PC-3 (cell line): ENCODE results near the gene GOLGA1. TPM values are rescaled to one million over a fixed set of nuclear protein-coding genes. Genes with fewer than 3 reads are reported as not detected.

Experiments
- ATAC-seq: fragments of 200-7000 bp; cut with Tn5 transposase; 2 replicates; pipeline ENCODE4 v1.9.1; 2020; ENCODE audit warnings: mild to moderate bottlenecking, moderate library complexity
- BruUV-seq: library from RNA; stranded (reverse); fragments of 400-500 nt; replicated peaks from 2 replicates; lab custom pipeline; 2021; lab: Mats Ljungman, UMichigan
- CTCF ChIA-PET: fragments of 300-600 bp; sonication (Branson Sonifier 250); formaldehyde crosslinking; loops from one replicate; lab custom pipeline; 2022; ENCODE audit warnings: antibody characterized with exemption; lab: Charles Lee
- POLR2A ChIA-PET: fragments of 300-600 bp; sonication (Branson Sonifier 250); formaldehyde crosslinking; loops from one replicate; lab custom pipeline; 2022; ENCODE audit warnings: antibody characterized with exemption; ENCODE audit not compliant: unreplicated experiment; lab: Charles Lee
- DNase-seq: peaks from one replicate; pipeline ENCODE4 v3.0.0-alpha.2; 2015
- H2AFZ ChIP-seq: fragments of 300-600 bp; sonication (generic); 2 replicates; pipeline ENCODE4 v1.6.0; 2016; ENCODE audit warnings: antibody characterized with exemption, low read length
- H3F3A ChIP-seq: fragments of 300-600 bp; sonication (generic); one replicate; pipeline ENCODE4 v1.6.0; 2017; ENCODE audit warnings: antibody characterized with exemption, low read length, control low read depth, mild to moderate bottlenecking; ENCODE audit not compliant: unreplicated experiment
- H3K27ac ChIP-seq: fragments of 300-600 bp; sonication (generic); 2 replicates; pipeline ENCODE4 v1.5.1; 2016; ENCODE audit warnings: mild to moderate bottlenecking, low read length
- H3K27me3 ChIP-seq: fragments of 300-600 bp; sonication (generic); 2 replicates; pipeline ENCODE4 v1.6.1; 2016; ENCODE audit warnings: low read length, mixed read lengths
- H3K36me3 ChIP-seq: fragments of 300-600 bp; sonication (generic); 2 replicates; pipeline ENCODE4 v1.6.1; 2016; ENCODE audit warnings: low read depth, mixed run types, low read length, mixed read lengths
- H3K4me1 ChIP-seq: fragments of 300-600 bp; sonication (generic); 2 replicates; pipeline ENCODE4 v1.5.1; 2016; ENCODE audit warnings: low read length; ENCODE audit not compliant: insufficient read depth
- H3K4me2 ChIP-seq: fragments of 300-600 bp; sonication (generic); 2 replicates; pipeline ENCODE4 v1.6.0; 2016; ENCODE audit warnings: low read length
- H3K4me3 ChIP-seq: fragments of 300-600 bp; sonication (generic); 2 replicates; pipeline ENCODE4 v1.5.1; 2016; ENCODE audit warnings: mild to moderate bottlenecking, low read length, mixed read lengths
- H3K79me2 ChIP-seq: fragments of 300-600 bp; sonication (generic); 2 replicates; pipeline ENCODE4 v1.6.1; 2017; ENCODE audit warnings: low read length, mixed read lengths
- H3K9ac ChIP-seq: fragments of 300-600 bp; sonication (generic); 2 replicates; pipeline ENCODE4 v1.6.0; 2016; ENCODE audit warnings: mild to moderate bottlenecking, low read length
- H3K9me2 ChIP-seq: fragments of 300-600 bp; sonication (generic); replicated peaks from 2 replicates; pipeline ENCODE4 v1.6.1; 2016; ENCODE audit warnings: mixed run types, low read length, mixed read lengths
- H3K9me3 ChIP-seq: fragments of 300-600 bp; sonication (generic); 2 replicates; pipeline ENCODE4 v1.6.1; 2016; ENCODE audit warnings: low read length, mixed read lengths
- H4K20me1 ChIP-seq: fragments of 300-600 bp; sonication (generic); 2 replicates; pipeline ENCODE4 v1.6.1; 2016; ENCODE audit warnings: low read length, mixed read lengths
- CTCF ChIP-seq: fragments of 300-600 bp; sonication (generic); conservative IDR thresholded peaks from 2 replicates; pipeline ENCODE4 v1.5.1; 2017; ENCODE audit warnings: antibody characterized with exemption, low read depth, mild to moderate bottlenecking, low read length
- EZH2 ChIP-seq: fragments of 300-600 bp; sonication (generic); IDR thresholded peaks from one replicate; pipeline ENCODE4 v1.6.1; 2017; ENCODE audit warnings: antibody characterized with exemption, mild to moderate bottlenecking, low read length; ENCODE audit not compliant: unreplicated experiment
- EZH2phosphoT487 ChIP-seq: fragments of 300-600 bp; sonication (generic); IDR thresholded peaks from 2 replicates; pipeline ENCODE4 v1.6.1; 2018; ENCODE audit warnings: mild to moderate bottlenecking, antibody characterized with exemption, low read length, borderline replicate concordance
- intact Hi-C: fragments of 100-400 bp; cut with micrococcal nuclease; formaldehyde crosslinking; loops from 2 replicates; pipeline ENCODE4 v1.9.0; 2023
- total RNA-seq: library from RNA; depleted of rRNA; stranded (reverse); fragments of >200 nt; gene quantifications from 2 replicates; pipeline ENCODE4 v1.2.3, GENCODE V29; 2014

Gene GOLGA1
- total RNA-seq, 1 experiment from 2014 or later, result 8.6 TPM

DNA sequence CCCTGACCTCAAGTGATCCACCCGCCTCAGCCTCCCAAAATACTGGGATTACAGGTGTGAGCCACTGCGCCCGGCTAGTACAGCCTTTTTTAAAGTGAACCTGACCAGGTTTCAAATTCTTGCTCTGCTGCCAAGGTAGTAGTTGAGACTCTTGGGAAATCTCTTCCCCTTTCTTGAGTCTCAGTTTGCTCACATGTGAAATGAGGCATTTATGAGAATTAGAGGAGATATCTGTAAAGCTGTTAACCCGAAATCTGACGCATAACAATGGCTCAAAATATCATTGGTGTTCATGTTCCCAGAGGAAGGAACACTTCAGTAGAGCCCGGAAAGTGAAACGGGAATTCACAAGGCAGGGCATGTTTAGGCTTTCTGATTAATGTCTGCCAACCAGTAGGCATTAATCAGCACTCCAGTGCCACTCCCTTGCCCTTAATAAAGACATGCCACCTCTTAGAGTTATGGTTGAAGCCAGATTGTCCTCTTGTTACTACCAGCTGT is 77.5 kb downstream of the GOLGA1 start:
- peaks cover 28% of the 10 kb centered on the region for H4K20me1 ChIP-seq
- TF ChIP-seq EZH2, result no peak
- TF ChIP-seq CTCF, result no peak
- no peak for TF ChIP-seq EZH2phosphoT487
- no peaks in the 10 kb centered on the region for H3K9me2 ChIP-seq
- BruUV-seq, result no TSS peak
- no peaks in the 10 kb centered on the region for H3K27me3 ChIP-seq
- H3F3A ChIP-seq, result peaks cover 3% of the 10 kb centered on the region
- no peaks in the 10 kb centered on the region for H3K9me3 ChIP-seq
- H3K27ac ChIP-seq, result peak overlapping the region; percentile 34
- peak overlapping the region; percentile 72 for H3K4me2 ChIP-seq
- ChIA-PET POLR2A (interaction anchor here (0.6 kb wide), 1 partner anchor 78 kb away, joined by 3 read pairs; no protein-coding TSS in a partner anchor), CTCF (no interaction called here)
- DNase-seq (peak; percentile 38), ATAC-seq (peak; percentile 3; the same call in 1 of the 2 replicates)
- H2AFZ ChIP-seq, result no peak overlapping the region
- peaks cover 28% of the 10 kb centered on the region for H3K36me3 ChIP-seq
- intact Hi-C loops, result no loop called here
- H3K9ac ChIP-seq, result no peak overlapping the region
- peak overlapping the region; percentile 3; the same call in 1 of the 2 replicates for H3K4me3 ChIP-seq
- peaks cover 37% of the 10 kb centered on the region for H3K4me1 ChIP-seq
- H3K79me2 ChIP-seq, result peaks cover 49% of the 10 kb centered on the region

GRCh38 chr9:124861342-124862229 is 79.3 kb downstream of the GOLGA1 start, which contains the start of the genes ARPC5L and RPL35:
TSS of gene ARPC5L (plus strand) at chr9:124862130. CDS start at chr9:124869291, 7,161 bp downstream.
TSS of gene RPL35 (minus strand) at chr9:124861957. CDS start at chr9:124861912, 45 bp downstream.
- intact Hi-C loops, result no loop called here

More at GRCh38 chr9:124861342-124862229, 79.3 kb downstream of the GOLGA1 start, which contains the start of the genes ARPC5L and RPL35:
- DNase-seq (peak; percentile 88), ATAC-seq (peak; percentile 90)
- peaks cover 26% of the 10 kb centered on the region for H3K4me1 ChIP-seq
- CTCF ChIA-PET, result no interaction called here
- peak within 1 kb of the TSS; percentile 79 for H2AFZ ChIP-seq
- TF ChIP-seq EZH2 (no peak), EZH2phosphoT487 (no peak), CTCF (no peak; the same call in 1 of the 2 replicates)
- H3K4me2 ChIP-seq, result peak within 1 kb of the TSS; percentile 90
- H3K4me3 ChIP-seq, result peak within 1 kb of the TSS; percentile 98
- H3K9me3 ChIP-seq, result no peaks in the 10 kb centered on the region
- H3K27me3 ChIP-seq, result no peaks in the 10 kb centered on the region
- peak within 1 kb of the TSS; percentile 99 for H3K9ac ChIP-seq
- H3K36me3 ChIP-seq, result peaks cover 42% of the 10 kb centered on the region
- H3F3A ChIP-seq, result peaks cover 8% of the 10 kb centered on the region
- no TSS peak for BruUV-seq
- peaks cover 40% of the 10 kb centered on the region for H3K79me2 ChIP-seq
- POLR2A ChIA-PET, result interaction anchor here (0.7 kb wide), 1 partner anchor 382 kb away, joined by 3 read pairs; no protein-coding TSS in a partner anchor
- H3K9me2 ChIP-seq, result no peaks in the 10 kb centered on the region
- peak within 1 kb of the TSS; percentile 58 for H3K27ac ChIP-seq
- peaks cover 40% of the 10 kb centered on the region for H4K20me1 ChIP-seq
